ENCODE results near the gene DYRK4.
"Not testable (repeated sequence)": the region's sequence is repeated elsewhere in the genome, so short reads cannot be mapped to it uniquely, and the experiment has no call there.

Gene DYRK4

GRCh38 chr12:4562034-4562657 lies at the start of gene DYRK4:
Gene DYRK4 (plus strand): TSS chr12:4562208. CDS start chr12:4562246, 38 bp downstream.
- intact Hi-C loops (cut with DNase I), result no loop called here

GRCh38 chr12:4518106-4518728 lies 43.8 kb upstream of the DYRK4 start:
- DNase-seq, result no peak
- intact Hi-C loops (cut with DNase I), result no loop called here

More at GRCh38 chr12:4562034-4562657, at the start of gene DYRK4:
- DNase-seq, result peak; percentile 31 to 86 (median 75)

- intact Hi-C loops (cut with DNase I), result not testable (repeated sequence)
Measured at GRCh38 chr12:4523443-4523842, 38.6 kb upstream of the DYRK4 start.

GRCh38 chr12:4526923-4527546 lies 35.0 kb upstream of the DYRK4 start:
- intact Hi-C loops (cut with DNase I), result no loop called here
- DNase-seq, result no peak

More at GRCh38 chr12:4523443-4523842, 38.6 kb upstream of the DYRK4 start:
- not testable (repeated sequence) for DNase-seq

GRCh38 chr12:4530160-4530559 lies 31.8 kb upstream of the DYRK4 start:
- intact Hi-C loops (cut with DNase I), result no loop called here

GRCh38 chr12:4530982-4531586 lies 30.9 kb upstream of the DYRK4 start:
- DNase-seq, result no peak
- intact Hi-C loops (cut with DNase I), result no loop called here

More at GRCh38 chr12:4530160-4530559, 31.8 kb upstream of the DYRK4 start:
- no peak for DNase-seq

- intact Hi-C loops (cut with DNase I), result no loop called here
- no peak for DNase-seq
Measured at GRCh38 chr12:4535092-4535491, 26.9 kb upstream of the DYRK4 start.

- no peak for DNase-seq
- intact Hi-C loops (cut with DNase I), result no loop called here
Measured at GRCh38 chr12:4535871-4536270, 26.1 kb upstream of the DYRK4 start.

GRCh38 chr12:4538207-4539160 lies 23.5 kb upstream of the DYRK4 start, which contains the start of gene RAD51AP1:
Gene RAD51AP1 (plus strand): TSS chr12:4538890. CDS start chr12:4538940, 50 bp downstream.
- DNase-seq, result peak; percentile 88 to 98 (median 95)
- intact Hi-C loops (cut with DNase I), result no loop called here

- no peak for DNase-seq
- intact Hi-C loops (cut with DNase I), result no loop called here
Measured at GRCh38 chr12:4539167-4539870, 22.7 kb upstream of the DYRK4 start.

- intact Hi-C loops (cut with DNase I), result no loop called here
- no peak for DNase-seq
Measured at GRCh38 chr12:4540170-4540569, 21.8 kb upstream of the DYRK4 start.

GRCh38 chr12:4540638-4541037 lies 21.4 kb upstream of the DYRK4 start:
- intact Hi-C loops (cut with DNase I), result no loop called here
- no peak for DNase-seq

- intact Hi-C loops (cut with DNase I), result no loop called here
Measured at GRCh38 chr12:4545195-4545594, 16.8 kb upstream of the DYRK4 start.

GRCh38 chr12:4552191-4552590 lies 9.8 kb upstream of the DYRK4 start:
- intact Hi-C loops (cut with DNase I), result no loop called here
- DNase-seq, result no peak

More at GRCh38 chr12:4545195-4545594, 16.8 kb upstream of the DYRK4 start:
- no peak for DNase-seq

GRCh38 chr12:4553943-4554342 lies 8.1 kb upstream of the DYRK4 start:
- DNase-seq, result no peak
- intact Hi-C loops (cut with DNase I), result no loop called here

- intact Hi-C loops (cut with DNase I), result no loop called here
Measured at GRCh38 chr12:4555804-4556203, 6.2 kb upstream of the DYRK4 start.

GRCh38 chr12:4556735-4557530 lies 5.1 kb upstream of the DYRK4 start:
- intact Hi-C loops (cut with DNase I), result no loop called here
- DNase-seq, result no peak

More at GRCh38 chr12:4555804-4556203, 6.2 kb upstream of the DYRK4 start:
- no peak for DNase-seq
